Measurements from ENCODE around the gene TPRA1.

- TF ChIP-seq POLR2A (IDR thresholded peaks at IDR 0.05) (no peak), POLR2AphosphoS5 (IDR thresholded peaks at IDR 0.05) (no peak), CTCF (IDR thresholded peaks at IDR 0.05) (no peak)
Measured at GRCh38 chr3:127568586-127568985, 21.9 kb downstream of the TPRA1 start.
